Keratinocyte (primary cell): ENCODE data around the gene CORO1C.

Source experiments
- CTCF ChIP-seq, 3 experiments: IDR thresholded peaks in 1 of 3; conservative IDR thresholded peaks in 1 of 3; optimal IDR thresholded peaks in 1 of 3; 2 replicates in 2 of 3; 3 replicates in 1 of 3; pipeline versions ENCODE3 to v1.5.1; 2011; ENCODE audit warnings: low read length in 3 of 3, mild to moderate bottlenecking in 3 of 3, moderate library complexity in 2 of 3, control low read depth in 1 of 3, inconsistent platforms in 1 of 3; ENCODE audit not compliant: insufficient read depth in 2 of 3; ENCODE audit errors: extremely low read depth in 1 of 3
- EZH2 ChIP-seq: IDR thresholded peaks from one replicate; pipeline ENCODE4 v1.6.1; 2012; ENCODE audit warnings: inconsistent platforms, mild to moderate bottlenecking, low read length, moderate library complexity

- no peak for TF ChIP-seq CTCF (optimal IDR thresholded peaks at IDR 0.05 in 1 of 3, IDR thresholded peaks at IDR 0.05 in 1 of 3, conservative IDR thresholded peaks at IDR 0.05 in 1 of 3; ENCODE audit: extremely low read depth in 1 of 3, insufficient read depth in 2 of 3, low read length in 3 of 3)
- TF ChIP-seq EZH2, result no peak
These were observed 111.0 kb downstream of the CORO1C start for GRCh38 chr12:108620236-108620879.
